HUES48 (cell line): ENCODE measurements around the gene MMD.
"Not testable (repeated sequence)": the region's sequence is repeated elsewhere in the genome, so short reads cannot be mapped to it uniquely, and the experiment has no call there.

Source experiments
- H3K27ac ChIP-seq: one replicate; pipeline ENCODE4 v1.7.0; 2013; ENCODE audit warnings: low read depth, low read length, inconsistent platforms
- H3K27me3 ChIP-seq: 2 replicates; pipeline ENCODE4 v1.6.1; 2013; ENCODE audit warnings: mild to moderate bottlenecking, low read length; ENCODE audit not compliant: control insufficient read depth, insufficient read depth
- H3K36me3 ChIP-seq: 2 replicates; pipeline ENCODE4 v1.6.1; 2013; ENCODE audit warnings: low read length; ENCODE audit not compliant: control insufficient read depth, insufficient read depth
- H3K4me1 ChIP-seq: 2 replicates; pipeline ENCODE4 v1.6.1; 2013; ENCODE audit warnings: mild to moderate bottlenecking, low read length; ENCODE audit not compliant: control insufficient read depth, insufficient read depth
- H3K4me3 ChIP-seq: 2 replicates; pipeline ENCODE4 v1.5.1; 2013; ENCODE audit warnings: mild to moderate bottlenecking, low read depth, low read length
- H3K9ac ChIP-seq: 2 replicates; pipeline ENCODE4 v1.6.1; 2013; ENCODE audit warnings: mild to moderate bottlenecking, low read depth, low read length, moderate library complexity
- H3K9me3 ChIP-seq: 2 replicates; pipeline ENCODE4 v1.6.1; 2013; ENCODE audit warnings: low read length; ENCODE audit not compliant: control insufficient read depth, insufficient read depth

MMD gene

DNA sequence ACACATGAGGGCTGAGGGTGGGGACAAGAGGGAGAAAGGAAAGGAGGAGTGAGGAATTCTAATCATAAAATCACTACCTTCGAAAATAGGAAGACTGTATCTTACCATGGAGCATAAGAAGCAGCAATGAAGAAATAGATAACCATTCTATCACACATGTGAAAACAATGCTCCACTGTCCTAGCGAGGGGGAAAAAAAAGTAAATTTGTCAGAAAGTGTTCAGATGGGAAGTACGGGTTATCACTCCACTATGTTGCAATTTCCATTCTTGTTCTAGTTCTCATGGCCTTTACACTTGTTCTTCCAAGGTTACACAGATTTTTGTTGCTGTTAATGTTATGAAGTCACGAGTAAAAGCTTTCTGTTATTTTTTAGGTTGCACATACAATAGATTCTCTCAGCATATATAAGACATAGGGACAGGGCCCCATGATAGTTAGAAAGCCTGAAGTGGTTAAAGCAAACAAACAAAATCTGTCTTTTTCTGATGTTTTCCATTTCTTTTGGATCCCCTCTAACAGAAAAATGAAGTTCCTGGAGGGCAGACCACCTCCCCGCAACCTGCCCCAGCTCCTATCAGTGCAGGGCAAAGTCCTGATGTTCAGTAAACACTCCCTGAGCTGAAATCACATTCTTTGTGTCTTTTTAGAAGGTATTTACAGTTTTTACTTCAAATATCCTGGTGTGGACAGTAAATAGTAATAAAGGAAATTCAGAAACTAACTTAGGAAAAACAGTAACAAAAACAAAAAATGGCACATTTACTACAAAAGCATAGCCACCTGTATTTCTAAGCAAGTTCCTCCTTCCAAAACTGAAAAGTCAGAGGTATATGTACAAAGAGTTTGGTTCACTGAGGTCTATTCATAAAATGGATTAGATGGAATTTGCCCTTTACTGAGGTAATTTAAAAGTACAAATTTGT, 13.7 kb downstream of the MMD start:
- H3K27ac ChIP-seq, result no peak overlapping the region

GRCh38 chr17:55405600-55405999, 16.0 kb downstream of the MMD start:
- Histone ChIP-seq H3K4me1 (no peaks in the 10 kb centered on the region), H3K9ac (no peak overlapping the region), H3K27me3 (no peaks in the 10 kb centered on the region), H3K36me3 (peaks cover 84% of the 10 kb centered on the region), H3K4me3 (no peak overlapping the region), H3K9me3 (no peaks in the 10 kb centered on the region), H3K27ac (no peak overlapping the region)

More for the DNA sequence above, 13.7 kb downstream of the MMD start:
- Histone ChIP-seq H3K4me3 (no peak overlapping the region), H3K9ac (no peak overlapping the region), H3K9me3 (no peaks in the 10 kb centered on the region), H3K4me1 (no peaks in the 10 kb centered on the region), H3K36me3 (peaks cover 87% of the 10 kb centered on the region), H3K27me3 (no peaks in the 10 kb centered on the region)

DNA sequence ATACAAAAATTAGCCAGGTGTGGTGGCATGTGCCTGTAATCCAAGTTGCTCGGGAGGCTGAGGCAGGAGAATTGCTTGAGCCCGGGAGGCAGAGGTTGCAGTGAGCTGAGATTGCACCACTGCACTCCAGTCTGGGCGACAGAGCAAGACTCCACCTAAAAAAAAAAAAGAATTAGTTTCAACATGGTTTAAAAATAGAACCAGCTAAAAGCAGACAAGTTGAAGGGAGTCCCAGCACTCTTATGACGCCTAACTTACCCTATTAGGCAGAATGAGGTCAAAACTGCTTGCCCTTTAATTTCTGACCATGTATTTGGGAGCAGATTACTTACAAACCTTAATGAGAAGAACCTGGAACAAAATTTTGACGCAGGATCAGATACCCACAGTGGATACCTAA, 17.4 kb downstream of the MMD start:
- not testable (repeated sequence) for H3K9ac ChIP-seq, H3K4me1 ChIP-seq, H3K27ac ChIP-seq, H3K9me3 ChIP-seq, H3K27me3 ChIP-seq, H3K4me3 ChIP-seq
- H3K36me3 ChIP-seq, result peaks cover 83% of the 10 kb centered on the region

GRCh38 chr17:55402374-55402773, 19.3 kb downstream of the MMD start:
- H3K4me3 ChIP-seq, result no peak overlapping the region
- no peak overlapping the region for H3K27ac ChIP-seq
- H3K9me3 ChIP-seq, result no peaks in the 10 kb centered on the region
- H3K36me3 ChIP-seq, result peaks cover 78% of the 10 kb centered on the region
- H3K9ac ChIP-seq, result no peak overlapping the region
- no peaks in the 10 kb centered on the region for H3K27me3 ChIP-seq
- H3K4me1 ChIP-seq, result no peaks in the 10 kb centered on the region

GRCh38 chr17:55398689-55399088, 22.9 kb downstream of the MMD start:
- Histone ChIP-seq H3K4me3 (no peak overlapping the region), H3K36me3 (peaks cover 73% of the 10 kb centered on the region)

DNA sequence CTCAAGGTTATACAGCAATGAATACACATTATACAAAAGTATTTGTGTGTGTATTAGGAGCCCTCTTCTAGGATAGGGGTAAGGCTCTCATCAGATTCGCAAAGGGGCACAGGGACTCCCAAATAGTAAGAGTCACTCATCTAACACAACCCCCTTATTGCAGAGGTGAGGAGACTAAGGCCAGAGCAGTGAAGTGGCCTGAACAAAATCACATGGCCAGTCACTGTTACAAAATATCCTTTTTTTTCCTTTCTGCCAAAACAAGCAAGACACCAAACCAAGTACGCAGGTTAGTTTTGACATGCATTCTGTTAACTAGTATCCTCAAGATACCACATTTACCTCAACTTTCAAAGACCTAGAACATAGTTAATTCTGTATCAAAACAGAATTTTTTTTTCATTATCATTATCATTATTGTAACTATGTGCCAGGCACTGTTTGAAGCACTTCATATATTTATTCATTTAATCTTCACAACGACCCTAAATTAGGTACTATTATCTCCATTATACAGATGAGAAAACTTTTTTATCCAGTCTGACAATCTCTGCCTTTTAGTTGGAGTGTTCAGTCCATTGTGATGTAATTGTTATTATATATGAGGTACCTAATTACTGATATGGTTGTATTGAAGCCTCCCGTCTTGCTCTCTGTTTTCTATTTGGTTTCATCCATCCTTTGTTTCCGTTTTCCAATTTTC, 25.7 kb downstream of the MMD start:
- Histone ChIP-seq H3K27ac (no peak overlapping the region), H3K9ac (no peak overlapping the region), H3K36me3 (peaks cover 65% of the 10 kb centered on the region)

More at GRCh38 chr17:55398689-55399088, 22.9 kb downstream of the MMD start:
- H3K9ac ChIP-seq, result no peak overlapping the region
- no peaks in the 10 kb centered on the region for H3K9me3 ChIP-seq
- H3K4me1 ChIP-seq, result no peaks in the 10 kb centered on the region
- no peak overlapping the region for H3K27ac ChIP-seq
- no peaks in the 10 kb centered on the region for H3K27me3 ChIP-seq

DNA sequence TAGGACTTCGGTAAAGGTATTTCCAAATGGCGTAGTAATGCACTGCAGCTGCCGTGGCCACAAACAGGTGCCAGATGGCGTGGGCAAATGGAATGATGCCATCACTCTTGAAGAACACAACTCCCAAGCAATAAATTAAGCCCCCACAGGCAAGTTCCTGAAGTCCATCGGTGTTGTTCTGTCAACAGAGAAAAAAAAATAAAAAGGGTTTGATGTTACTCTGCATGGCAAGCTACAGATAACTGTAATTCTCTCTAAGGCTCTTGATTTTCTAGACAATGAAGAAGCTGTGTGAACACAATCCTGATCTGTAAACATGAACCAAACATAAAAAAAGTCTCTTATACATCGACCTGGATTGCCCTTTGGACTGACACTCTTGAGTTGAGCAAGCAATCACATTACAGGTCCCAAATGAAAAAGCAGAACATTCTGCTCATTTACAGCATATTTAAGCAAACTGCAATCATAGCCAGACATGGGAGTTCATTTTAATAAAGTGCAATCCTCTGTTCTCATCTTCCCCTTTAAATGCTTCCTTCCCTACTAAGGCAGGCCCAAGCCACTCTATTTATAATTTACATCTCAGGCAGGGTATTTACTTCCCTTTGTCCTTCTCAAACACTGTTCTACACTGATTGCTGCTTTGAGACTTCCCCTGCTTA, 27.1 kb downstream of the MMD start:
- peaks cover 51% of the 10 kb centered on the region for H3K36me3 ChIP-seq
- H3K9ac ChIP-seq, result no peak overlapping the region
- H3K4me1 ChIP-seq, result no peaks in the 10 kb centered on the region
- no peak overlapping the region for H3K27ac ChIP-seq
- H3K9me3 ChIP-seq, result no peaks in the 10 kb centered on the region
- H3K27me3 ChIP-seq, result no peaks in the 10 kb centered on the region
- H3K4me3 ChIP-seq, result no peak overlapping the region

More for the DNA sequence above, 25.7 kb downstream of the MMD start:
- no peaks in the 10 kb centered on the region for H3K27me3 ChIP-seq
- no peaks in the 10 kb centered on the region for H3K9me3 ChIP-seq
- H3K4me1 ChIP-seq, result no peaks in the 10 kb centered on the region
- H3K4me3 ChIP-seq, result no peak overlapping the region

DNA sequence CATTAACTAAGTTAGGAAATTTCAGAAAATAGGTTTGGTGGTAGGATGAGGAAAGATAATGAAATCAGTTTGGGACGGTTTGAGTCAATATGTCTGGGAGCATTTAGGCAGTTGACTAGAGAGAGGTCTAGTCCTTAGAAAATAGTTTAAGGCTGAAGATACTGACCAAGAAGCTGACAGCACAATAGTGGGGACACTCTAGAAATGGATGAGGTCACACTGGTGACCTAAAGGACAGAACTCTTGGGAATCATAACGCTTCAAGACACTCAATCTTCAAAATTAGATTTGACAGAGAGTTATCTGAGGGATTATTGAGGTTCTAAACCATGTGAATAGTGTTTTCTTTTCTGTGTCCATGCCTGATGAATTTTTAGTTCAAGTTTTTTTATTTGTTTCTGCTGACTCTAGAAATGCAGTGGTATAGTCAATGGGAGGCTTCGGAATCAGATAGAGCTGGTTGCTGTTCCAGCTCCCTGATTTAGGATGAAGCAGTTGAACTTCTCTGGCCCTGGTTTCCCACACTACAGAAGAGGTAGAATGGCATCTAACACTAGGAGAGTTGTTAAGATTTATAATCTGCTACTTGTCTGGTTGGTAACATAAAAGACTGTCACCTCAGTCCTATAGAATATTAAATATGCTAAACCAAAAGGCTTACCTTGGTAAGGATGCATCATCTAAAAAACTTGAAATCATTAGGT, 29.7 kb downstream of the MMD start:
- H3K9ac ChIP-seq, result no peak overlapping the region
- H3K27me3 ChIP-seq, result no peaks in the 10 kb centered on the region
- peaks cover 35% of the 10 kb centered on the region for H3K36me3 ChIP-seq
- no peaks in the 10 kb centered on the region for H3K9me3 ChIP-seq
- no peak overlapping the region for H3K27ac ChIP-seq
- H3K4me3 ChIP-seq, result no peak overlapping the region
- H3K4me1 ChIP-seq, result no peaks in the 10 kb centered on the region

DNA sequence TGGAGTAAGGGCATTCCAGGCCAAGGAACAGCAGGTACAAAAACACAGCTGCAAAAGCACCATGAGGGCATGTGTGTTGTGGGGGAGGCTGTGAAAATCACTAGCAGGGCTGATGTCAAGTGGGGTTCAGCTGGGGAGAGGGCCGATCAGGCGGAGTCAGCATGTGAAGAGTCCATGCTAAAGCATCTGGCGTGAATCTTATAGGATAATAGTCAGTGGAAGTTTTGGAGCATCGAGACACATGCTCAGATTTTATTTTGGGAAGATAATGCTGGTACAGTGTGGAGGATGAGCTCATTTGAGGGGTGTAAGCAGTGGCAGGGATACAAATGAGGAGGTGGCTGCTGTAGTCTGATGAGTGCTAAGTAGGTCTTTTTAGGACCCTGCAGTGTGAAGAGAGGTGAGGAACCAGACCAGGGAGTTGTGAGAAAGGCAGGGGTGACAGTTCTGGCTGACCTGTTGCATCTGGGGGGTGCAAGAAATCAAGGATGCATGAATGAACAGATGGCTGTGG, 30.3 kb downstream of the MMD start:
- Histone ChIP-seq H3K9ac (no peak overlapping the region), H3K27ac (no peak overlapping the region), H3K4me1 (no peaks in the 10 kb centered on the region)

GRCh38 chr17:55390364-55390977, 31.2 kb downstream of the MMD start:
- Histone ChIP-seq H3K4me1 (no peaks in the 10 kb centered on the region), H3K36me3 (peaks cover 27% of the 10 kb centered on the region), H3K9me3 (no peaks in the 10 kb centered on the region), H3K9ac (no peak overlapping the region), H3K27me3 (no peaks in the 10 kb centered on the region), H3K4me3 (no peak overlapping the region), H3K27ac (no peak overlapping the region)

More for the DNA sequence above, 30.3 kb downstream of the MMD start:
- H3K36me3 ChIP-seq, result peaks cover 34% of the 10 kb centered on the region
- no peak overlapping the region for H3K4me3 ChIP-seq
- H3K9me3 ChIP-seq, result no peaks in the 10 kb centered on the region
- H3K27me3 ChIP-seq, result no peaks in the 10 kb centered on the region
